ENCODE measurements around the gene SRRM2. TPM values are rescaled to one million over a fixed set of nuclear protein-coding genes. Genes with fewer than 3 reads are reported as not detected.

SRRM2 gene
- total RNA-seq, 3 donors from 2014 or later (not counting 1 experiment from before 2014, with no cell fraction given), result 1,131 to 1,162 (median 1,149) TPM

GRCh38 chr16:2779978-2780898, 27.8 kb downstream of the SRRM2 start:
- Mint-ChIP-seq H3K4me1 (peaks cover 19 to 35% of the 10 kb centered on the region in 2 donors), H3K9me3 (no peaks in the 10 kb centered on the region), H3K36me3 (no peaks in the 10 kb centered on the region), H3K4me3 (peak overlapping the region; percentile 52), H3K27ac (peak overlapping the region; percentile 45 to 64), H3K27me3 (ENCODE audit: low read depth in 2 of 2) (peaks cover 0 to 3% of the 10 kb centered on the region in 2 donors)
- no peak for TF ChIP-seq CTCF (IDR thresholded peaks at IDR 0.05)
- DNase-seq (no peak), ATAC-seq (no peak)
- no peak overlapping the region for H3K4me3 ChIP-seq (ENCODE audit: low read length)
- H3K9me3 ChIP-seq (ENCODE audit: control insufficient read depth, insufficient read depth, low read length), result no peaks in the 10 kb centered on the region
- H3K4me1 ChIP-seq (ENCODE audit: control insufficient read depth, insufficient read depth, low read length), result peaks cover 56% of the 10 kb centered on the region
- WGBS (ENCODE audit: insufficient coverage), result 91% methylated on average over 15 of the region's 17 CpGs
- intact Hi-C loops (cut with micrococcal nuclease), result loop anchor here (2.0 kb wide), 2 partner anchors 21 to 89 kb away; no protein-coding TSS in a partner anchor
- H3K27me3 ChIP-seq (ENCODE audit: control insufficient read depth, insufficient read depth, low read length), result no peaks in the 10 kb centered on the region
- no peak overlapping the region for H3K27ac ChIP-seq (ENCODE audit: low read length)
- H3K36me3 ChIP-seq (ENCODE audit: control insufficient read depth, insufficient read depth, low read length), result no peaks in the 10 kb centered on the region

GRCh38 chr16:2782583-2783351, 30.3 kb downstream of the SRRM2 start:
- Histone ChIP-seq H3K9me3 (ENCODE audit: control insufficient read depth, insufficient read depth, low read length) (no peaks in the 10 kb centered on the region), H3K36me3 (ENCODE audit: control insufficient read depth, insufficient read depth, low read length) (no peaks in the 10 kb centered on the region), H3K4me3 (ENCODE audit: low read length) (no peak overlapping the region), H3K4me1 (ENCODE audit: control insufficient read depth, insufficient read depth, low read length) (peaks cover 59% of the 10 kb centered on the region), H3K27ac (ENCODE audit: low read length) (no peak overlapping the region), H3K27me3 (ENCODE audit: control insufficient read depth, insufficient read depth, low read length) (peaks cover under 1% of the 10 kb centered on the region)
- DNase-seq, result no peak
- 86% methylated on average over 20 of the region's 20 CpGs for WGBS (ENCODE audit: insufficient coverage)
- no peak overlapping the region for H3K4me3 Mint-ChIP-seq
- no peak for ATAC-seq
- H3K4me1 Mint-ChIP-seq, result peaks cover 8 to 36% of the 10 kb centered on the region in 2 donors
- H3K36me3 Mint-ChIP-seq, result no peaks in the 10 kb centered on the region
- H3K9me3 Mint-ChIP-seq, result no peaks in the 10 kb centered on the region
- intact Hi-C loops (cut with micrococcal nuclease), result no loop called here
- H3K27me3 Mint-ChIP-seq (ENCODE audit: low read depth in 2 of 2), result peaks cover 0 to 10% of the 10 kb centered on the region in 2 donors
- no peak overlapping the region for H3K27ac Mint-ChIP-seq
- TF ChIP-seq CTCF (IDR thresholded peaks at IDR 0.05), result no peak

- Histone ChIP-seq H3K36me3 (ENCODE audit: control insufficient read depth, insufficient read depth, low read length) (no peaks in the 10 kb centered on the region), H3K9me3 (ENCODE audit: control insufficient read depth, insufficient read depth, low read length) (no peaks in the 10 kb centered on the region), H3K27ac (ENCODE audit: low read length) (no peak overlapping the region), H3K4me3 (ENCODE audit: low read length) (no peak overlapping the region), H3K27me3 (ENCODE audit: control insufficient read depth, insufficient read depth, low read length) (peaks cover 5% of the 10 kb centered on the region), H3K4me1 (ENCODE audit: control insufficient read depth, insufficient read depth, low read length) (peaks cover 52% of the 10 kb centered on the region)
- Mint-ChIP-seq H3K4me3 (peak overlapping the region; percentile 9), H3K9me3 (no peaks in the 10 kb centered on the region), H3K27ac (no peak overlapping the region), H3K27me3 (ENCODE audit: low read depth in 2 of 2) (peaks cover 0 to 13% of the 10 kb centered on the region in 2 donors), H3K4me1 (peaks cover under 1 to 27% of the 10 kb centered on the region in 2 donors), H3K36me3 (no peaks in the 10 kb centered on the region)
- WGBS (ENCODE audit: insufficient coverage), result 95% methylated on average over 15 of the region's 15 CpGs
- ATAC-seq (no peak), DNase-seq (no peak)
- no peak for TF ChIP-seq CTCF (IDR thresholded peaks at IDR 0.05)
- intact Hi-C loops (cut with micrococcal nuclease), result no loop called here
Observed at GRCh38 chr16:2783581-2784357, 31.3 kb downstream of the SRRM2 start.
